ENCODE results near the gene NDUFB4. TPM values are rescaled to one million over a fixed set of nuclear protein-coding genes. Genes with fewer than 3 reads are reported as not detected.

Gene NDUFB4
- polyA plus RNA-seq, 1 donor from 2014 or later: 154 TPM

GRCh38 chr3:120569222-120570057 is 26.7 kb upstream of the NDUFB4 start:
- H3K9me2 ChIP-seq (ENCODE audit: insufficient read depth, low read length): no peaks in the 10 kb centered on the region
- no peaks in the 10 kb centered on the region for H3K36me3 ChIP-seq (ENCODE audit: insufficient read depth, low read length)
- H4K20me1 ChIP-seq (ENCODE audit: insufficient read depth): no peaks in the 10 kb centered on the region
- no peak overlapping the region for H3K4me2 ChIP-seq (ENCODE audit: low read length)
- no peak overlapping the region for H3K9ac ChIP-seq (ENCODE audit: low read length)
- H3K4me3 ChIP-seq (ENCODE audit: low read length): no peak overlapping the region
- no peaks in the 10 kb centered on the region for H3K9me3 ChIP-seq (ENCODE audit: low read length)
- H3K27me3 ChIP-seq (ENCODE audit: insufficient read depth, low read depth, low read length): no peaks in the 10 kb centered on the region
- no peak overlapping the region for H2AFZ ChIP-seq (ENCODE audit: low read depth, low read length)
- H3K79me2 ChIP-seq (replicated peaks; ENCODE audit: insufficient read depth, low read length): no peaks in the 10 kb centered on the region
- no peaks in the 10 kb centered on the region for H3F3A ChIP-seq (ENCODE audit: insufficient read depth, low read length, poor library complexity, severe bottlenecking)
- no peak for TF ChIP-seq TAF1 (IDR thresholded peaks at IDR 0.05; ENCODE audit: low read depth)
- TF ChIP-seq MXI1 (conservative IDR thresholded peaks at IDR 0.05; ENCODE audit: poor library complexity, severe bottlenecking): no peak
- no peak for TF ChIP-seq REST (IDR thresholded peaks at IDR 0.05; ENCODE audit: borderline replicate concordance)
- no peak for TF ChIP-seq POLR2AphosphoS5 (IDR thresholded peaks at IDR 0.05)
- no peak for TF ChIP-seq RAD21 (conservative IDR thresholded peaks at IDR 0.05)
- no peak for TF ChIP-seq EP300 (conservative IDR thresholded peaks at IDR 0.05; ENCODE audit: poor library complexity, severe bottlenecking)
- no peak for TF ChIP-seq SMC3 (conservative IDR thresholded peaks at IDR 0.05; ENCODE audit: poor library complexity)
- TF ChIP-seq CTCF (IDR thresholded peaks at IDR 0.05; ENCODE audit: poor library complexity, severe bottlenecking): no peak
- TF ChIP-seq EZH2 (IDR thresholded peaks at IDR 0.05; ENCODE audit: borderline replicate concordance, insufficient read depth, low read length, poor library complexity, severe bottlenecking): no peak
- H3K27ac ChIP-seq (ENCODE audit: low read length): no peak overlapping the region

- H3K36me3 ChIP-seq (ENCODE audit: insufficient read depth, low read length): no peaks in the 10 kb centered on the region
- H2AFZ ChIP-seq (ENCODE audit: low read depth, low read length): no peak overlapping the region
- no peaks in the 10 kb centered on the region for H3K9me2 ChIP-seq (ENCODE audit: insufficient read depth, low read length)
- H3F3A ChIP-seq (ENCODE audit: insufficient read depth, low read length, poor library complexity, severe bottlenecking): no peaks in the 10 kb centered on the region
- H3K9me3 ChIP-seq (ENCODE audit: low read length): no peaks in the 10 kb centered on the region
- H3K9ac ChIP-seq (ENCODE audit: low read length): no peak overlapping the region
- H3K27ac ChIP-seq (ENCODE audit: low read length): no peak overlapping the region
- TF ChIP-seq SMC3 (conservative IDR thresholded peaks at IDR 0.05; ENCODE audit: poor library complexity): no peak
- TF ChIP-seq CTCF (IDR thresholded peaks at IDR 0.05; ENCODE audit: poor library complexity, severe bottlenecking): no peak
- TF ChIP-seq EP300 (conservative IDR thresholded peaks at IDR 0.05; ENCODE audit: poor library complexity, severe bottlenecking): no peak
- TF ChIP-seq POLR2AphosphoS5 (IDR thresholded peaks at IDR 0.05): no peak
- no peak for TF ChIP-seq EZH2 (IDR thresholded peaks at IDR 0.05; ENCODE audit: borderline replicate concordance, insufficient read depth, low read length, poor library complexity, severe bottlenecking)
- no peak for TF ChIP-seq MXI1 (conservative IDR thresholded peaks at IDR 0.05; ENCODE audit: poor library complexity, severe bottlenecking)
- no peak for TF ChIP-seq TAF1 (IDR thresholded peaks at IDR 0.05; ENCODE audit: low read depth)
- H4K20me1 ChIP-seq (ENCODE audit: insufficient read depth): no peaks in the 10 kb centered on the region
- H3K27me3 ChIP-seq (ENCODE audit: insufficient read depth, low read depth, low read length): no peaks in the 10 kb centered on the region
- no peak overlapping the region for H3K4me2 ChIP-seq (ENCODE audit: low read length)
- H3K4me3 ChIP-seq (ENCODE audit: low read length): no peak overlapping the region
- no peaks in the 10 kb centered on the region for H3K79me2 ChIP-seq (replicated peaks; ENCODE audit: insufficient read depth, low read length)
These were observed 24.1 kb upstream of the NDUFB4 start for GRCh38 chr3:120572027-120572426.
